ENCODE data around the gene SEMA4D.

GRCh38 chr9:89489548-89490530 lies 8.1 kb downstream of the SEMA4D start:
- TF ChIP-seq SUZ12 (IDR thresholded peaks at IDR 0.05; ENCODE audit: extremely low read depth, insufficient read depth, insufficient read length), result no peak
- no peak for TF ChIP-seq ZNF274 (IDR thresholded peaks at IDR 0.05; ENCODE audit: low read depth, low read length)
- no peak for TF ChIP-seq YY1 (IDR thresholded peaks at IDR 0.05; ENCODE audit: insufficient read depth, insufficient read length)

All from NT2/D1 (cell line).